ENCODE data around the gene PSMC2. TPM values are rescaled to one million over a fixed set of nuclear protein-coding genes. Genes with fewer than 3 reads are reported as not detected.
"Not testable (repeated sequence)": the region's sequence is repeated elsewhere in the genome, so short reads cannot be mapped to it uniquely, and the experiment has no call there.

PSMC2 gene
- total and polyA plus RNA-seq, 10 of the 15 experiments (the other 5 are each of a cell fraction or from before 2014, with no cell fraction given), result 117 to 347 (median 220) TPM

DNA sequence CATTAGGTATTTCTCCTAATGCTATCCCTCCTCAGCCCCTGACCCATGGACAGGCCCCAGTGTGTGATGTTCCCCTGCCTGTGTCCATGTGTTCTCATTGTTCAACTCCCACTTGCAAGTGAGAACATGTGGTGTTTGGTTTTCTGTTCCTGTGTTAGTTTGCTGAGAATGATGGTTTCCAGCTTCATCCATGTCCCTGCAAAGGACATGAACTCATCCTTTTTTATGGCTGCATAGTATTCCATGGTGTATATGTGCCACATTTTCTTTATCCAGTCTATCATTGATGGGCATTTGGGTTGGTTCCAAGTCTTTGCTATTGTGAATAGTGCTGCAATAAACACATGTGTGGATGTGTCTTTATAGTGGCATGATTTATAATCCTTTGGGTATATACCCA is 52.2 kb downstream of the PSMC2 start:
- DNase-seq (ENCODE audit: low read depth, low spot score); in situ Hi-C loops (cut with MboI); H4K20me1 ChIP-seq (ENCODE audit: control insufficient read depth, insufficient read depth); H3K9me3 ChIP-seq (replicated peaks; ENCODE audit: control insufficient read depth, insufficient read depth, low read length); H3K79me2 ChIP-seq (ENCODE audit: control insufficient read depth, insufficient read depth, low read length); POLR2A ChIA-PET; H3K9ac ChIP-seq (ENCODE audit: control insufficient read depth, insufficient read depth, low read length); H3K4me3 ChIP-seq; intact Hi-C loops (cut with micrococcal nuclease; ENCODE audit: unreplicated experiment); H3K4me2 ChIP-seq (ENCODE audit: control insufficient read depth, insufficient read depth); H2AFZ ChIP-seq (ENCODE audit: control insufficient read depth, low read depth, low read length); FAIRE-seq; H3K4me1 ChIP-seq (ENCODE audit: control insufficient read depth, insufficient read depth, low read length); RAD21 ChIA-PET (ENCODE audit: unreplicated experiment); H3K27ac ChIP-seq (ENCODE audit: control insufficient read depth, insufficient read depth); BruUV-seq (replicated peaks); H3K27me3 ChIP-seq (replicated peaks in 1 of 2; ENCODE audit: control insufficient read depth in 2 of 2, insufficient read depth in 2 of 2, low read length in 1 of 2); H3K36me3 ChIP-seq (ENCODE audit: control insufficient read depth in 2 of 2, insufficient read depth in 2 of 2, low read length in 1 of 2); ATAC-seq: not testable (repeated sequence)
- ChIA-PET CTCF (interaction anchor here (1.2 kb wide), 1 partner anchor 9 kb away, joined by 4 read pairs; no protein-coding TSS in a partner anchor), SMC1A (ENCODE audit: uncharacterized antibody, unreplicated experiment) (interaction anchor here (1.5 kb wide), 1 partner anchor 12 kb away, joined by 3 read pairs; no protein-coding TSS in a partner anchor)

DNA sequence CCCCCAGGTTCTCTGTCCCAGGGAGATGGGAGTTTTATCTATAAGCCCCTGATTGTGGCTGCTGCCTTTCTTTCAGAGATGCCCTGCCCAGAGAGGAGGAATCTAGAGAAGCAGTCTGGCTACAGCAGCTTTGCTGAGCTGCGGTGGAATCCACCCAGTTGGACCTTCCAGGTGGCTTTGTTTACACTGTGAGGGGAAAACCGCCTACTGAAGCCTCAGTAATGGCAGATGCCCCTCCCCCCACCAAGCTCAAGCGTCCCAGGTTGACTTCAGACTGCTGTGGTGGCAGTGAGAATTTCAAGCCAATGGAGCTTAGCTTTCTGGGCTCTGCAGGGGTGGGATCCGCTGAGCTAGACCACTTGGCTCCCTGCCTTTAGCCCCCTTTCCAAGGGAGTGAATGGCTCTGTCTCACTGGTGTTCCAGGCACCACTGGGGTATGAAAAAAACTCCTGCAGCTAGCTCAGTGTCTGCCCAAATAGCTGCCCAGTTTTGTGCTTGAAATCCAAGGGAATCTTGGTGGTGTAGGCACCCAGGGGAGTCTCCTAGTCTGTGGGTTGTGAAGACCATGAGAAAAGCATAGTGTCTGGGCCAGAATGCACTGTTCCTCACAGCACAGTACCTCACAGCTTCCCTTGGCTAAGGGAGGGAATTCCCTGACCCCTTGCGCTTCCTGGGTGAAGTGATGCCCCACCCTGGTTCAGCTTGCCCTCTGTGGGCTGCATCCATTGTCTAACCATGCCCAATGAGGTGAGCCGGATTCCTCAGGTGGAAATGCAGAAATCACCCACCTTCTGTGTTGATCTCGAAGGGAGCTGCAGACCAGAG is 58.6 kb downstream of the PSMC2 start:
- ChIA-PET CTCF (interaction anchor here (0.6 to 3.1 kb wide), 20 partner anchors 8 to 345 kb away, joined by 3 to 39 read pairs (median 4); partner anchors contain the start of gene PMPCB), RAD21 (ENCODE audit: unreplicated experiment) (interaction anchor here (0.8 to 2.2 kb wide), 7 partner anchors 29 to 344 kb away, joined by 3 to 14 read pairs (median 4); partner anchors contain the start of genes ARMC10 and PMPCB), SMC1A (ENCODE audit: uncharacterized antibody, unreplicated experiment) (interaction anchor here (0.7 to 4.5 kb wide), 5 partner anchors 9 to 108 kb away, joined by 3 to 28 read pairs (median 3); partner anchors contain the start of gene PMPCB)
- FAIRE-seq; H3K27me3 ChIP-seq (replicated peaks in 1 of 2; ENCODE audit: control insufficient read depth in 2 of 2, insufficient read depth in 2 of 2, low read length in 1 of 2); H3K79me2 ChIP-seq (ENCODE audit: control insufficient read depth, insufficient read depth, low read length); H3K9me3 ChIP-seq (replicated peaks; ENCODE audit: control insufficient read depth, insufficient read depth, low read length); H3K36me3 ChIP-seq (ENCODE audit: control insufficient read depth in 2 of 2, insufficient read depth in 2 of 2, low read length in 1 of 2); H3K9ac ChIP-seq (ENCODE audit: control insufficient read depth, insufficient read depth, low read length); DNase-seq (ENCODE audit: low read depth, low spot score); BruUV-seq (replicated peaks); H4K20me1 ChIP-seq (ENCODE audit: control insufficient read depth, insufficient read depth); H3K4me1 ChIP-seq (ENCODE audit: control insufficient read depth, insufficient read depth, low read length); H3K27ac ChIP-seq (ENCODE audit: control insufficient read depth, insufficient read depth); POLR2A ChIA-PET; H3K4me2 ChIP-seq (ENCODE audit: control insufficient read depth, insufficient read depth); H3K4me3 ChIP-seq: not testable (repeated sequence)
- H2AFZ ChIP-seq (ENCODE audit: control insufficient read depth, low read depth, low read length), result peak overlapping the region; percentile 41
- whole genome bisulfite sequencing (ENCODE audit: insufficient coverage, insufficient replicate concordance, low lambda C conversion rate, missing lambda C conversion rate), result 36% methylated on average over 7 of the region's 7 CpGs
- intact Hi-C loops (cut with micrococcal nuclease; ENCODE audit: unreplicated experiment) (loop anchor here (2.0 to 5.0 kb wide), 2 partner anchors 61 to 659 kb away; partner anchors contain the start of genes DNAJC2 and FAM185A), in situ Hi-C loops (cut with MboI) (loop anchor here (5.0 kb wide), 1 partner anchor 109 kb away; the partner anchor contains the start of gene PMPCB)
- ATAC-seq, result peak; percentile 51
